ENCODE data around the gene HDAC4. TPM values are rescaled to one million over a fixed set of nuclear protein-coding genes. Genes with fewer than 3 reads are reported as not detected.

HDAC4 gene
- polyA plus RNA-seq, 1 donor (not counting 4 experiments of a cell fraction or from before 2014, with no cell fraction given), result 2.9 TPM

GRCh38 chr2:239252801-239253200, 148.0 kb downstream of the HDAC4 start:
- DNase-seq (ENCODE audit: low read depth, low spot score), result no peak
- dilution Hi-C loops (cut with MboI; ENCODE audit: extremely low pct_ligation_motif_present, low sequenced_read_pairs), result no loop called here
- Histone ChIP-seq H3K79me2 (ENCODE audit: control insufficient read depth, insufficient read depth, low read length) (peaks cover 3% of the 10 kb centered on the region), H3K27ac (ENCODE audit: control insufficient read depth, insufficient read depth, low read length) (no peak overlapping the region), H3K9ac (ENCODE audit: control insufficient read depth, extremely low read depth, insufficient read depth, low read length) (no peak overlapping the region), H4K20me1 (ENCODE audit: control insufficient read depth, extremely low read depth, insufficient read depth, low read length) (no peaks in the 10 kb centered on the region), H3K27me3 (ENCODE audit: control insufficient read depth, extremely low read depth, insufficient read depth, low read length) (no peaks in the 10 kb centered on the region), H2AFZ (ENCODE audit: control insufficient read depth, low read length) (no peak overlapping the region), H3K36me3 (ENCODE audit: control insufficient read depth in 2 of 2, extremely low read depth in 1 of 2, insufficient read depth in 2 of 2, low read length in 2 of 2) (no peaks in the 10 kb centered on the region), H3K9me1 (ENCODE audit: control insufficient read depth, extremely low read depth, insufficient read depth, low read length) (no peaks in the 10 kb centered on the region), H3K4me1 (ENCODE audit: control insufficient read depth, extremely low read depth, insufficient read depth, low read length) (peaks cover 7% of the 10 kb centered on the region), H3K9me3 (ENCODE audit: control insufficient read depth, low read depth, low read length) (no peaks in the 10 kb centered on the region), H3K4me3 (ENCODE audit: control insufficient read depth in 2 of 3, extremely low read depth in 1 of 3, insufficient read depth in 2 of 3, low read depth in 1 of 3, low read length in 3 of 3) (no peak overlapping the region), H3K4me2 (ENCODE audit: control insufficient read depth, extremely low read depth, insufficient read depth, low read depth, low read length) (no peak overlapping the region)
- FAIRE-seq, result no peak
- TF ChIP-seq EZH2 (IDR thresholded peaks at IDR 0.05; ENCODE audit: low read length) (no peak), CTCF (optimal IDR thresholded peaks at IDR 0.05 in 1 of 3, IDR thresholded peaks at IDR 0.05 in 1 of 3, conservative IDR thresholded peaks at IDR 0.05 in 1 of 3; ENCODE audit: extremely low read depth in 1 of 3, insufficient read depth in 2 of 3, low read length in 3 of 3) (no peak)

GRCh38 chr2:239252393-239252792, 148.4 kb downstream of the HDAC4 start:
- Histone ChIP-seq H3K9ac (ENCODE audit: control insufficient read depth, extremely low read depth, insufficient read depth, low read length) (no peak overlapping the region), H3K36me3 (ENCODE audit: control insufficient read depth in 2 of 2, extremely low read depth in 1 of 2, insufficient read depth in 2 of 2, low read length in 2 of 2) (no peaks in the 10 kb centered on the region), H3K27ac (ENCODE audit: control insufficient read depth, insufficient read depth, low read length) (no peak overlapping the region), H3K27me3 (ENCODE audit: control insufficient read depth, extremely low read depth, insufficient read depth, low read length) (no peaks in the 10 kb centered on the region), H3K4me1 (ENCODE audit: control insufficient read depth, extremely low read depth, insufficient read depth, low read length) (peaks cover 3% of the 10 kb centered on the region), H3K9me1 (ENCODE audit: control insufficient read depth, extremely low read depth, insufficient read depth, low read length) (no peaks in the 10 kb centered on the region), H3K4me2 (ENCODE audit: control insufficient read depth, extremely low read depth, insufficient read depth, low read depth, low read length) (no peak overlapping the region), H3K4me3 (ENCODE audit: control insufficient read depth in 2 of 3, extremely low read depth in 1 of 3, insufficient read depth in 2 of 3, low read depth in 1 of 3, low read length in 3 of 3) (no peak overlapping the region), H4K20me1 (ENCODE audit: control insufficient read depth, extremely low read depth, insufficient read depth, low read length) (no peaks in the 10 kb centered on the region), H3K79me2 (ENCODE audit: control insufficient read depth, insufficient read depth, low read length) (peaks cover 3% of the 10 kb centered on the region), H3K9me3 (ENCODE audit: control insufficient read depth, low read depth, low read length) (no peaks in the 10 kb centered on the region), H2AFZ (ENCODE audit: control insufficient read depth, low read length) (no peak overlapping the region)
- dilution Hi-C loops (cut with MboI; ENCODE audit: extremely low pct_ligation_motif_present, low sequenced_read_pairs), result no loop called here
- FAIRE-seq (no peak), DNase-seq (ENCODE audit: low read depth, low spot score) (no peak)
- TF ChIP-seq CTCF (optimal IDR thresholded peaks at IDR 0.05 in 1 of 3, IDR thresholded peaks at IDR 0.05 in 1 of 3, conservative IDR thresholded peaks at IDR 0.05 in 1 of 3; ENCODE audit: extremely low read depth in 1 of 3, insufficient read depth in 2 of 3, low read length in 3 of 3) (no peak), EZH2 (IDR thresholded peaks at IDR 0.05; ENCODE audit: low read length) (no peak)
